ENCODE measurements around the gene C16orf78.

C16orf78 gene

GRCh38 chr16:49415083-49415482 lies 41.5 kb downstream of the C16orf78 start:
- H3K27ac ChIP-seq, result no peak overlapping the region
- no peaks in the 10 kb centered on the region for H3K27me3 ChIP-seq (replicated peaks)
- H3K36me3 ChIP-seq (replicated peaks), result no peaks in the 10 kb centered on the region
- no peak for TF ChIP-seq CTCF (IDR thresholded peaks at IDR 0.05; ENCODE audit: low read depth, low read length, missing control alignments)
- DNase-seq, result no peak
- in situ Hi-C loops (cut with HindIII; ENCODE audit: low pct_ligation_motif_present, low sequenced_read_pairs), result no loop called here
- no peak overlapping the region for H3K4me3 ChIP-seq (ENCODE audit: low read depth, low read length)

GRCh38 chr16:49416001-49416675 lies 42.5 kb downstream of the C16orf78 start:
- in situ Hi-C loops (cut with HindIII; ENCODE audit: low pct_ligation_motif_present, low sequenced_read_pairs), result no loop called here
- no peaks in the 10 kb centered on the region for H3K36me3 ChIP-seq (replicated peaks)

GRCh38 chr16:49417354-49417753 lies 43.8 kb downstream of the C16orf78 start:
- no peak for DNase-seq
- Histone ChIP-seq H3K36me3 (replicated peaks) (no peaks in the 10 kb centered on the region), H3K4me3 (ENCODE audit: low read depth, low read length) (no peak overlapping the region), H3K27me3 (replicated peaks) (no peaks in the 10 kb centered on the region), H3K27ac (no peak overlapping the region)
- no peak for TF ChIP-seq CTCF (IDR thresholded peaks at IDR 0.05; ENCODE audit: low read depth, low read length, missing control alignments)
- in situ Hi-C loops (cut with HindIII; ENCODE audit: low pct_ligation_motif_present, low sequenced_read_pairs), result no loop called here

More at GRCh38 chr16:49416001-49416675, 42.5 kb downstream of the C16orf78 start:
- TF ChIP-seq CTCF (IDR thresholded peaks at IDR 0.05; ENCODE audit: low read depth, low read length, missing control alignments), result no peak
- Histone ChIP-seq H3K27me3 (replicated peaks) (no peaks in the 10 kb centered on the region), H3K27ac (no peak overlapping the region), H3K4me3 (ENCODE audit: low read depth, low read length) (no peak overlapping the region)
- DNase-seq, result no peak

DNA sequence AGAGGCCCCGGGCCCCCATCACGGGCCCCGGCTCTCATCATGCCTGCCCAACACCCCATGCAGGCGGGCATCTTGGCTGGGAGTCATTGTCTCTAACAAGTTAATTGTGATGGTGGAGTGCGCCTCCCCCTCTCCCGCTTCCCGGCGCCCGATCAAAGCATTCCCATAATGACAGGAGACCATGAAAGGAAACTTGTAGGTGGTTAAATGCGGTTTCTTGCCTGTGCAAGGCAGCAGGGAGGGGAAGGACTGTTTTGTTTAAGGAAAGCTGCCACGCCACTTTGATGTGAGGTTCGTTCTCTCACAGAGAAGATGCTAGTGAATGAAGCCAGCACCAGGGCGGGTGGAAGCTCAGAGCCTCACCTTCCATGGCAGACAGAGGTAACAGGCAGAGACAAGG lies 45.4 kb downstream of the C16orf78 start:
- Histone ChIP-seq H3K27ac (no peak overlapping the region), H3K27me3 (replicated peaks) (no peaks in the 10 kb centered on the region), H3K36me3 (replicated peaks) (no peaks in the 10 kb centered on the region), H3K4me3 (ENCODE audit: low read depth, low read length) (no peak overlapping the region)
- DNase-seq, result no peak
- in situ Hi-C loops (cut with HindIII; ENCODE audit: low pct_ligation_motif_present, low sequenced_read_pairs), result no loop called here
- no peak for TF ChIP-seq CTCF (IDR thresholded peaks at IDR 0.05; ENCODE audit: low read depth, low read length, missing control alignments)

DNA sequence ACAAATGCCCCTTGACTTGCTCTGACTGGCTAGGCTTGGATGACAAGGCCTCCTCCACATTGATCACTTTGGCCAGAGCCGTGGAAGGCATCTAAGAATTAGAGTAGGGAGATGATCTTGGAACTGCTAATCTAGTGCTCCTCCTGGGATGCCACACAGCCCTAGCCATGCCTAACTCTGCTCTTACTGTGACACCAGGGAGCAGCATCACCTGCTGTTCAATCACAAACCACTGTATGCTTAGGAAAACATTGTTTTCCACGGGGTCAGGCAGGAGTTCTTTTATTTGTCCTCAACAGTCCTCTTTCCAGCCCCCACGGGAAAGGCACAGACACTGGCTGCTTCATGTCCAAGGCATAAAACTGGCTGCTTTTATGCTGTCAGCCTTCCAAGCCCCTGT lies 46.3 kb downstream of the C16orf78 start:
- no peak overlapping the region for H3K4me3 ChIP-seq (ENCODE audit: low read depth, low read length)
- no peaks in the 10 kb centered on the region for H3K27me3 ChIP-seq (replicated peaks)
- no peak overlapping the region for H3K27ac ChIP-seq
- no peaks in the 10 kb centered on the region for H3K36me3 ChIP-seq (replicated peaks)
- in situ Hi-C loops (cut with HindIII; ENCODE audit: low pct_ligation_motif_present, low sequenced_read_pairs), result no loop called here
- TF ChIP-seq CTCF (IDR thresholded peaks at IDR 0.05; ENCODE audit: low read depth, low read length, missing control alignments), result no peak
- DNase-seq, result no peak

- no peaks in the 10 kb centered on the region for H3K36me3 ChIP-seq (replicated peaks)
- H3K27me3 ChIP-seq (replicated peaks), result no peaks in the 10 kb centered on the region
- no peak for TF ChIP-seq CTCF (IDR thresholded peaks at IDR 0.05; ENCODE audit: low read depth, low read length, missing control alignments)
- in situ Hi-C loops (cut with HindIII; ENCODE audit: low pct_ligation_motif_present, low sequenced_read_pairs), result no loop called here
- no peak for DNase-seq
- H3K4me3 ChIP-seq (ENCODE audit: low read depth, low read length), result no peak overlapping the region
- H3K27ac ChIP-seq, result no peak overlapping the region
These were observed 49.3 kb downstream of the C16orf78 start for GRCh38 chr16:49422896-49423295.

Measured in brain microvascular endothelial cell (primary cell).